NCI-H2029 treated with DMSO at 0.1 percent for 48 hours (cell line): ENCODE measurements around the gene SLC66A3.

Experiments used
- DNase-seq: peaks from one replicate; lab custom pipeline; 2025; lab: John Stamatoyannopoulos, UW

The SLC66A3 gene

GRCh38 chr2:11140492-11140891 lies 14.8 kb upstream of the SLC66A3 start:
- DNase-seq: no peak

GRCh38 chr2:11141319-11141718 lies 13.9 kb upstream of the SLC66A3 start:
- no peak for DNase-seq

- no peak for DNase-seq
These were observed 12.9 kb upstream of the SLC66A3 start for GRCh38 chr2:11142330-11142729.

- DNase-seq: no peak
These were observed 12.3 kb upstream of the SLC66A3 start for GRCh38 chr2:11142987-11143386.

- no peak for DNase-seq
These were observed 11.1 kb upstream of the SLC66A3 start for GRCh38 chr2:11144077-11144737.

GRCh38 chr2:11144738-11145079 lies 10.6 kb upstream of the SLC66A3 start:
- DNase-seq: no peak

- no peak for DNase-seq
These were observed 9.9 kb upstream of the SLC66A3 start for GRCh38 chr2:11145350-11145749.

GRCh38 chr2:11146076-11146475 lies 9.2 kb upstream of the SLC66A3 start:
- no peak for DNase-seq

- no peak for DNase-seq
These were observed 8.0 kb upstream of the SLC66A3 start for GRCh38 chr2:11147263-11147662.

- no peak for DNase-seq
These were observed 2.7 kb upstream of the SLC66A3 start for GRCh38 chr2:11152591-11152990.

- DNase-seq: no peak
These were observed 998 bp upstream of the SLC66A3 start for GRCh38 chr2:11154016-11154922.

GRCh38 chr2:11154923-11155380 lies 315 bp upstream of the SLC66A3 start:
- peak; percentile 65 for DNase-seq

GRCh38 chr2:11156396-11157075 lies 1.3 kb downstream of the SLC66A3 start:
- DNase-seq: no peak

GRCh38 chr2:11157296-11157695 lies 2.0 kb downstream of the SLC66A3 start:
- no peak for DNase-seq

- no peak for DNase-seq
These were observed 2.5 kb downstream of the SLC66A3 start for GRCh38 chr2:11157731-11158130.

- no peak for DNase-seq
These were observed 3.8 kb downstream of the SLC66A3 start for GRCh38 chr2:11158916-11159573.

GRCh38 chr2:11159574-11160170 lies 4.4 kb downstream of the SLC66A3 start:
- DNase-seq: no peak

GRCh38 chr2:11160256-11160655 lies 5.0 kb downstream of the SLC66A3 start:
- no peak for DNase-seq

GRCh38 chr2:11160731-11161455 lies 5.6 kb downstream of the SLC66A3 start:
- DNase-seq: no peak

GRCh38 chr2:11161747-11162146 lies 6.5 kb downstream of the SLC66A3 start:
- DNase-seq: no peak
